ENCODE data around the gene AVEN.

DNA sequence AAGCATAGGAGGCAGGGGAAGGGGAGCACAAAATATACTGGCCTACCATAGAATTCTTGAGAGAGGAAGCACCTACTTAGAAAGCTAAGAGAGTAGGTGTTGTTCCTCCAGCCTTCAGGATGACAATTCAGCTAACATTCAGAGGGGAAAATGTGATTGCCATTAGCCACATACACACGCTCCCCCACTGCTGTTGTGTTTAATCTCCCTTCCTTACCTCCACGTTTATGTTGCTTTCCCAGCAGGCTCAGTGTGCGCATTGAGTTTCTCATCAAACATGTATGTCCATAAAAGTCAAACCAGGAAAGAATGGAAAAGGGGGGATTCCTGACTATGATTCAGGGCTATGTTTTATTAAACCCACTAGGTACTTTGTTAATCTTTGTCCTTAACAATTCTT, 215.9 kb downstream of the AVEN start:
- TF ChIP-seq, protein P1, sequence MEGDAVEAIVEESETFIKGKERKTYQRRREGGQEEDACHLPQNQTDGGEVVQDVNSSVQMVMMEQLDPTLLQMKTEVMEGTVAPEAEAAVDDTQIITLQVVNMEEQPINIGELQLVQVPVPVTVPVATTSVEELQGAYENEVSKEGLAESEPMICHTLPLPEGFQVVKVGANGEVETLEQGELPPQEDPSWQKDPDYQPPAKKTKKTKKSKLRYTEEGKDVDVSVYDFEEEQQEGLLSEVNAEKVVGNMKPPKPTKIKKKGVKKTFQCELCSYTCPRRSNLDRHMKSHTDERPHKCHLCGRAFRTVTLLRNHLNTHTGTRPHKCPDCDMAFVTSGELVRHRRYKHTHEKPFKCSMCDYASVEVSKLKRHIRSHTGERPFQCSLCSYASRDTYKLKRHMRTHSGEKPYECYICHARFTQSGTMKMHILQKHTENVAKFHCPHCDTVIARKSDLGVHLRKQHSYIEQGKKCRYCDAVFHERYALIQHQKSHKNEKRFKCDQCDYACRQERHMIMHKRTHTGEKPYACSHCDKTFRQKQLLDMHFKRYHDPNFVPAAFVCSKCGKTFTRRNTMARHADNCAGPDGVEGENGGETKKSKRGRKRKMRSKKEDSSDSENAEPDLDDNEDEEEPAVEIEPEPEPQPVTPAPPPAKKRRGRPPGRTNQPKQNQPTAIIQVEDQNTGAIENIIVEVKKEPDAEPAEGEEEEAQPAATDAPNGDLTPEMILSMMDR (conservative IDR thresholded peaks at IDR 0.05; ENCODE audit: low read depth, low read length) = no peak
- TF ChIP-seq EZH2 (IDR thresholded peaks at IDR 0.05; ENCODE audit: borderline replicate concordance, low read depth, low read length, poor library complexity, severe bottlenecking) = no peak
